Activated CD8-positive, alpha-beta T cell treated with anti-CD3 and anti-CD28 coated beads for 36 hours (primary cell): ENCODE measurements around the gene ALDOA. TPM values are rescaled to one million over a fixed set of nuclear protein-coding genes. Genes with fewer than 3 reads are reported as not detected.

Source experiments
- ATAC-seq: fragments of 200-7000 bp; cut with Tn5 transposase; one replicate; pipeline ENCODE4 v1.10.0; 2021; ENCODE audit warnings: mild to moderate bottlenecking, moderate library complexity
- CTCF ChIA-PET: fragments of 350-600 bp; sonication (Branson Sonifier 250); formaldehyde crosslinking; loops from one replicate; lab custom pipeline; 2021; ENCODE audit warnings: antibody characterized with exemption; lab: Charles Lee
- POLR2A ChIA-PET: fragments of 350-600 bp; sonication (Branson Sonifier 250); formaldehyde crosslinking; loops from one replicate; lab custom pipeline; 2021; ENCODE audit warnings: antibody characterized with exemption; lab: Charles Lee
- DNase-seq: peaks from one replicate; pipeline ENCODE4 v3.0.0-alpha.2; 2020
- H3K27ac Mint-ChIP-seq: one replicate; pipeline ENCODE4 v1.8.0; 2021; ENCODE audit warnings: mild to moderate bottlenecking, mixed read lengths
- H3K27me3 Mint-ChIP-seq: one replicate; pipeline ENCODE4 v1.8.0; 2021; ENCODE audit warnings: mixed read lengths
- H3K36me3 Mint-ChIP-seq: one replicate; pipeline ENCODE4 v1.8.0; 2021; ENCODE audit warnings: low read depth, mixed read lengths
- H3K4me1 Mint-ChIP-seq: one replicate; pipeline ENCODE4 v1.8.0; 2021; ENCODE audit warnings: low read depth, mixed read lengths
- H3K4me3 Mint-ChIP-seq: one replicate; pipeline ENCODE4 v1.8.0; 2021; ENCODE audit warnings: mild to moderate bottlenecking, moderate library complexity, mixed read lengths
- H3K9me3 Mint-ChIP-seq: one replicate; pipeline ENCODE4 v1.8.0; 2021; ENCODE audit warnings: mixed read lengths
- CTCF ChIP-seq: fragments of 200-600 bp; IDR thresholded peaks from one replicate; pipeline ENCODE4 v1.8.0; 2022; ENCODE audit warnings: antibody characterized with exemption, mild to moderate bottlenecking
- intact Hi-C: fragments of 100-400 bp; cut with micrococcal nuclease; formaldehyde crosslinking; loops from one replicate; pipeline ENCODE4 v1.10.0; 2022
- total RNA-seq, 2 experiments: library from RNA; stranded (reverse); gene quantifications; one replicate each; pipeline ENCODE4 v1.2.3, GENCODE V29; 2021

The ALDOA gene
- total RNA-seq, 2 experiments from 2014 or later: 3,042 to 3,081 TPM

- intact Hi-C loops: no loop called here
- POLR2A ChIA-PET: interaction anchor here (0.9 to 1.3 kb wide), 2 partner anchors 9 to 19 kb away, joined by 3 read pairs; partner anchors contain the start of gene PPP4C
- Mint-ChIP-seq H3K4me3 (no peak overlapping the region), H3K9me3 (no peaks in the 10 kb centered on the region), H3K4me1 (peaks cover 17% of the 10 kb centered on the region), H3K27ac (no peak overlapping the region), H3K27me3 (no peaks in the 10 kb centered on the region), H3K36me3 (peaks cover 29% of the 10 kb centered on the region)
- CTCF ChIA-PET: no interaction called here
- DNase-seq (no peak), ATAC-seq (no peak)
- TF ChIP-seq CTCF: no peak
These were observed 20.3 kb downstream of the ALDOA start for GRCh38 chr16:30085820-30086219.

- no peaks in the 10 kb centered on the region for H3K27me3 Mint-ChIP-seq
- peak overlapping the region; percentile 26 for H3K27ac Mint-ChIP-seq
- H3K9me3 Mint-ChIP-seq: no peaks in the 10 kb centered on the region
- H3K36me3 Mint-ChIP-seq: peaks cover 23% of the 10 kb centered on the region
- H3K4me3 Mint-ChIP-seq: no peak overlapping the region
- POLR2A ChIA-PET: interaction anchor here (0.9 to 1.0 kb wide), 3 partner anchors 8 to 15 kb away, joined by 3 read pairs; partner anchors contain the start of gene PPP4C
- ATAC-seq (no peak), DNase-seq (no peak)
- no peak for TF ChIP-seq CTCF
- CTCF ChIA-PET: interaction anchor here (1.3 kb wide), 1 partner anchor 10 kb away, joined by 3 read pairs; no protein-coding TSS in a partner anchor
- peaks cover 17% of the 10 kb centered on the region for H3K4me1 Mint-ChIP-seq
- intact Hi-C loops: no loop called here
These were observed 21.0 kb downstream of the ALDOA start for GRCh38 chr16:30086291-30087140.

GRCh38 chr16:30087181-30087898, 21.8 kb downstream of the ALDOA start:
- CTCF ChIA-PET: interaction anchor here (1.3 kb wide), 1 partner anchor 11 kb away, joined by 3 read pairs; no protein-coding TSS in a partner anchor
- no peak for TF ChIP-seq CTCF
- no peak for DNase-seq
- peaks cover 17% of the 10 kb centered on the region for H3K36me3 Mint-ChIP-seq
- POLR2A ChIA-PET: interaction anchor here (1.0 kb wide), 2 partner anchors 9 to 16 kb away, joined by 3 read pairs; no protein-coding TSS in a partner anchor
- H3K27ac Mint-ChIP-seq: peak overlapping the region; percentile 26
- peaks cover 21% of the 10 kb centered on the region for H3K4me1 Mint-ChIP-seq
- H3K27me3 Mint-ChIP-seq: no peaks in the 10 kb centered on the region
- intact Hi-C loops: no loop called here
- H3K9me3 Mint-ChIP-seq: no peaks in the 10 kb centered on the region
- no peak overlapping the region for H3K4me3 Mint-ChIP-seq
- ATAC-seq: no peak

- H3K4me1 Mint-ChIP-seq: peaks cover 28% of the 10 kb centered on the region
- no peak for ATAC-seq
- no peak overlapping the region for H3K4me3 Mint-ChIP-seq
- TF ChIP-seq CTCF: no peak
- CTCF ChIA-PET: interaction anchor here (1.3 to 5.4 kb wide), 2 partner anchors 9 to 12 kb away, joined by 3 to 60 read pairs; partner anchors contain the start of gene PPP4C
- no peak for DNase-seq
- peaks cover 11% of the 10 kb centered on the region for H3K36me3 Mint-ChIP-seq
- H3K27ac Mint-ChIP-seq: peak overlapping the region; percentile 37
- intact Hi-C loops: no loop called here
- no peaks in the 10 kb centered on the region for H3K9me3 Mint-ChIP-seq
- H3K27me3 Mint-ChIP-seq: no peaks in the 10 kb centered on the region
- POLR2A ChIA-PET: interaction anchor here (1.0 to 4.9 kb wide), 2 partner anchors 22 to 280 kb away, joined by 4 to 41 read pairs; partner anchors contain the start of gene ALDOA
These were observed 22.8 kb downstream of the ALDOA start for GRCh38 chr16:30088237-30088831.
